Stimulated activated CD4-positive, alpha-beta T cell treated with anti-CD3 and anti-CD28 coated beads, Interleukin-4, amount 100 ng/mL, for 4 hours (primary cell): ENCODE measurements around the gene CHD2.

Source experiments
- DNase-seq, 2 experiments: peaks; one replicate each; pipeline ENCODE4 v3.0.0-alpha.2; 2020

Gene CHD2

GRCh38 chr15:92885224-92886041, 14.7 kb upstream of the CHD2 start:
- no peak for DNase-seq

GRCh38 chr15:92886042-92886537, 14.0 kb upstream of the CHD2 start:
- no peak for DNase-seq

GRCh38 chr15:92886815-92887214, 13.3 kb upstream of the CHD2 start:
- no peak for DNase-seq

GRCh38 chr15:92887869-92888268, 12.3 kb upstream of the CHD2 start:
- DNase-seq, result no peak

- no peak for DNase-seq
Observed at GRCh38 chr15:92889390-92890107, 10.6 kb upstream of the CHD2 start.

GRCh38 chr15:92891533-92892200, 8.5 kb upstream of the CHD2 start:
- DNase-seq, result no peak

- DNase-seq, result no peak
Observed at GRCh38 chr15:92892201-92892555, 7.9 kb upstream of the CHD2 start.

- DNase-seq, result no peak
Observed at GRCh38 chr15:92893200-92893599, 6.9 kb upstream of the CHD2 start.

GRCh38 chr15:92896561-92896960, 3.6 kb upstream of the CHD2 start:
- DNase-seq, result no peak

- DNase-seq, result no peak
Observed at GRCh38 chr15:92897620-92898019, 2.5 kb upstream of the CHD2 start.

- DNase-seq, result no peak
Observed at GRCh38 chr15:92898988-92899582, 1.0 kb upstream of the CHD2 start.

GRCh38 chr15:92899601-92899947, 550 bp upstream of the CHD2 start:
- DNase-seq, result no peak

GRCh38 chr15:92900731-92901071, 577 bp downstream of the CHD2 start:
- no peak for DNase-seq

- no peak for DNase-seq
Observed at GRCh38 chr15:92901072-92901761, 1.1 kb downstream of the CHD2 start.

GRCh38 chr15:92901995-92902394, 1.9 kb downstream of the CHD2 start:
- DNase-seq, result no peak

- DNase-seq, result no peak
Observed at GRCh38 chr15:92902737-92903593, 2.8 kb downstream of the CHD2 start.

- no peak for DNase-seq
Observed at GRCh38 chr15:92903631-92903965, 3.5 kb downstream of the CHD2 start.

- DNase-seq, result peak; percentile 98
Observed at GRCh38 chr15:92903966-92904721, 4.0 kb downstream of the CHD2 start.

- DNase-seq, result no peak
Observed at GRCh38 chr15:92904722-92905571, 4.8 kb downstream of the CHD2 start.

- no peak for DNase-seq
Observed at GRCh38 chr15:92906020-92906419, 5.9 kb downstream of the CHD2 start.
